Cardiac fibroblast (primary cell): ENCODE results near the gene LTB4R2.

Experiments
- DNase-seq, 2 donors: peaks; one replicate each; pipeline versions ENCODE4 v3.0.0 to v3.0.0-alpha.2; 2010; ENCODE audit warnings: low read depth in 2 of 2
- H3K4me3 ChIP-seq, 2 donors: replicated peaks in 1 of 2; 1 replicate in 1 of 2; 2 replicates in 1 of 2; pipeline ENCODE4 v1.5.1; 2011; ENCODE audit warnings: low read depth in 2 of 2, low read length in 2 of 2, mild to moderate bottlenecking in 2 of 2, moderate library complexity in 1 of 2
- CTCF ChIP-seq: IDR thresholded peaks from one replicate; pipeline ENCODE4 v1.5.1; 2011; ENCODE audit warnings: low read depth, mild to moderate bottlenecking, low read length, inconsistent platforms

The LTB4R2 gene

GRCh38 chr14:24277071-24277470, 32.9 kb upstream of the LTB4R2 start:
- TF ChIP-seq CTCF, result no peak
- H3K4me3 ChIP-seq, result no peak overlapping the region
- DNase-seq, result no peak

- TF ChIP-seq CTCF, result no peak
- no peak for DNase-seq
- no peak overlapping the region for H3K4me3 ChIP-seq
Observed at GRCh38 chr14:24277606-24278321, 32.2 kb upstream of the LTB4R2 start.

- H3K4me3 ChIP-seq, result no peak overlapping the region
- DNase-seq, result no peak
- no peak for TF ChIP-seq CTCF
Observed at GRCh38 chr14:24278424-24278823, 31.5 kb upstream of the LTB4R2 start.

- peak; percentile 7 for TF ChIP-seq CTCF
- no peak overlapping the region for H3K4me3 ChIP-seq
- DNase-seq, result peak; percentile 19 to 20
Observed at GRCh38 chr14:24279301-24280186, 30.4 kb upstream of the LTB4R2 start.

- H3K4me3 ChIP-seq, result no peak overlapping the region
- no peak for TF ChIP-seq CTCF
- peak; percentile 31 to 62 for DNase-seq
Observed at GRCh38 chr14:24280797-24281460, 29.0 kb upstream of the LTB4R2 start.

GRCh38 chr14:24281636-24282035, 28.3 kb upstream of the LTB4R2 start:
- TF ChIP-seq CTCF, result no peak
- DNase-seq, result no peak
- no peak overlapping the region for H3K4me3 ChIP-seq
